IPS-NIHi11 (cell line): ENCODE results near the gene ARHGAP29.
A peak's percentile ranks its signal among the peaks of the same experiment; 100 is the strongest.

ENCODE experiments used
- DNase-seq: peaks from one replicate; pipeline ENCODE4 v3.0.0; 2012; ENCODE audit warnings: mixed read lengths, low spot score

Gene ARHGAP29

DNA sequence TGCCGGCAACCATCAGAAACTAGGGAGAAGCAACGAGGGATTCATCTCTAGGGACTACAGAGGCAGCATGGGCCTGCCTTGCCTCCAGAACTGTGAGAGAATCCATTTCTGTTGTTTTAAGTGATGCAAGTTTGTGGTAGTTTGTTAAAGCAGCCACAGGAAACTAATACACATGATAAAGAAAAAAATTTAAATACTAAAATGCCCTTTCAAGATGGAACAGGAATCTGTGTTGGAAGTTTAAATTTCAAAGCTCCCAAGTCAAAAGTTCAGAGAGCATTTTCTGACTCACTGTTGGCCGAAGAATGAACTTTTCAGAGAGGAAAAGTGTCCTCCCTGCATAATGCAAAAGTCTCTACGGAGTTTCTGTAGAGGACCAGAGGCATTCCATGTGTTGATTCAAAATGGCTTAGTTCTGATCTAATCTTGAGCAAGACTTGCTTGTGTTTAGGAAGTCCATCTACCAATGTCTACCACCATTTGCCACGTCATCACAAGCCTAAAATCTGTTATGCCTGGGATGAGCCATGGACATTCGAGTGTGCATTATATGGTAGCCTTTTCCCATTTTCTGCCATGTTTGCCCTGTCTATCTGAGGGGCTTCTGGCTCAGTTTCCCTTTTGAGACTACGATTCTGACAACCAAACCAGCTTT lies 22.4 kb upstream of the ARHGAP29 start:
- DNase-seq = peak; percentile 53

DNA sequence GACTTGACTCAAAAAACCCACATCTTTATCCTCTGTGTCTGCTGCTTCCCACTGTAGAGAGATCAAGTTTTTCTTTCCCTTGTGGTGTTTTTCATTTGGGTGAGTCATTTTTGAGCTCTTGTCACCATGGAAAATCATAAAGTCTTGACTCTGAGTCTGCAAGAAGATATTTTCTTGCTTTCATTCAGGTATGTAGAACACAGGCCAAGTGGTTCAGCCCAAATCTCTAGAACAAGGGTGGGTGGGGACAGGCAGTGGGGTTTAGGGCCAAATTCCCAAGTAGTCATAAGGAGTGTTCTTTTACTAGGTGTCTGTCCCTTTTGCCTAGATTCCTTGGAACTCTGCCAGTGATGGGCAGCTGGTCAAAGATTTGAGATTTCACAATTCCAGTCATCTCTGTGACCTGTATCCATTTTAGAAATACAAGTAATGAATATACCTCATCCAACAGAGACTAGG lies 21.5 kb upstream of the ARHGAP29 start:
- no peak for DNase-seq

DNA sequence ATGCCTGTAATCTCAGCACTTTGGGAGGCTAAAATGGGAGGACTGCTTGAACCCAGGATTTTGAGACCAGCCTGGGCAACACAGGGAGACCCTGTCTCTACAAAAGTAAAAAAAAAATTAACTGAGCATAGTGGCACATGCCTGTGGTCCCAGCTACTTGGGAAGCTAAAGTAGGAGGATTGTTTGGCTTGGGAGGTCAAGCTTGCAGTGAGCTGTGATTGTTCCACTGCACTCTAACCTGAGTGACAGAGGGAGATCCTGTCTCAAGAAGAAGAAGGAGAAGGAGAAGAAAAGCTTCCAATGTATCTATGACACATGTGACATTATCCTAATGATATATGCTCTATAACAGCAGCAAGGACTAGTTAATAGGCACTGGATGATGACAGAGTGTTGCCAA lies 20.1 kb upstream of the ARHGAP29 start:
- DNase-seq = no peak

DNA sequence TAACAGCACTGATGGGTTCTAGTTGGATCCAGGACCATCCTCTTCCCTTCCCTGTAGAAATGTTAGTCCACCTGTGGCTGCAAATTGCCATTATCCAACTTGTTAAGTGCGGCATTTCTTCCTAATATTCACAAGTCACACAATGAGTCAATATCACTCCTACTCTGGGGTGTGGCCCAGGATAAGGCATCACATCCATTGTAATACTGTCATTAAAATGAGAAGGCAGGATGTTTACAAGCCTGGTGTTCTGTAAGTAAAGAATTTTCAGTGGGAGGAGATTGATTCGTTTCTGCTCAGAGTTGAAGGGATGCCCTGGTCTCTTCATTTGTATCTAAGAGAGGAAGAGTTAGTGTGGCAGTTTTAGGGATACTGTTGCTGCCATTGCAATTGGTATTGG lies 18.1 kb upstream of the ARHGAP29 start:
- DNase-seq = no peak

DNA sequence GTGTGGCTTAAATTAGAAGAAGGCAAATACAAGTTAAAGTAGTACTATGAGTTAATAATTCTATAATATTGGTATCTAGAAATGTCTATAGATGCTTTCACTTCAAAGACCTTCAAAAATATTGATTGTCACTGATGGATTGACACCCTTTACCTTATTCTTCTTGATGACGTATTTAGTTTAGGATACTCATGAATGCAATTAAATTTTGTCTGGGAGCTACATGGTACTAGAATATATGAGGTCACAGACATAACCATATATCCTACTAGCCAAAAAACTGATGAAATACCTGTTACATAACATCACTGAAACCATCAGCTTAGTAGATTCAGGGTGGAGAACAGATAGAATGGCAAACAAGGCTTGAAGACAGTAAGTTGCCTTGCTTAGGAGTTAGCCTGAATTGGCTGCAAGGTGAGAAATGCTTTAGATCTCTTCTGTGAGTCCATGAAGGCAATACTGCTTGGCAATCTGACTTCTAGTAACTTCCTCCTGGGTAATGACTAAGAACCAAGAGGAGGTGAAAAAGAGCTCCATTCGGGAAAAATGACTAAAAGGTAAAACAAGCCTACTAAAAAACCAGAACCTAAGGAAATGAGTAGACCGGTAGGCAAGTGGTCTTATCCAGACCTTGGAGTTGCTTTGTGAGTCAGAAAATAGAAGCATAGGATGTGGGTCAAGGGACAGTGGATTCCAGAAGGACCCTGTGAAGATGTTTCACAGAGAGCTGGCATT lies 16.9 kb upstream of the ARHGAP29 start:
- DNase-seq = no peak

DNA sequence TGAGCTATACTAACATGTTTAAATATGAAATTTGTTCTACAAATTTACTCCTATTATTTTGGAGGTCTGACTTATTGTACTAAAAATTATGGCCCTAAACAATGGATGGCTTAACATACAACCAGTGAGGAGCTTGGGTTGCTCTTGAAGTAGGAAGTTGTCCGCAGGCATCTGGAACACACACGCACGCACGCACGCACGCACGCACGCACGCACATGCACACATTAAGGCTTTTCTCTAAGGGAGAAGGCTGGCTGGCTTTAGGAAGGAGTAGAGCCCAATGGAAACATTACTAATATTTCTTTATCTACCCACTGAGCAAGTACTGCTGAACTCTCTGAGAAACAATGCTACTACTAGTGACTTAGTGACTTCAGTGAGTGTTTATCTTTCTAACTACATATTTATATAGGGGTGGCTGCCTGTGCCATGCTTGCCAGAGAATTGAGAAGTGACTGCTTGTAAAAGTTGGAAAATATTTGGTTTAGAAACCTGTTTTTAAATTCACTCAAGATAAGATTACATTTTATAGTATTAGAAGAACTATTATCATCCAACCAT lies 16.2 kb upstream of the ARHGAP29 start:
- no peak for DNase-seq

DNA sequence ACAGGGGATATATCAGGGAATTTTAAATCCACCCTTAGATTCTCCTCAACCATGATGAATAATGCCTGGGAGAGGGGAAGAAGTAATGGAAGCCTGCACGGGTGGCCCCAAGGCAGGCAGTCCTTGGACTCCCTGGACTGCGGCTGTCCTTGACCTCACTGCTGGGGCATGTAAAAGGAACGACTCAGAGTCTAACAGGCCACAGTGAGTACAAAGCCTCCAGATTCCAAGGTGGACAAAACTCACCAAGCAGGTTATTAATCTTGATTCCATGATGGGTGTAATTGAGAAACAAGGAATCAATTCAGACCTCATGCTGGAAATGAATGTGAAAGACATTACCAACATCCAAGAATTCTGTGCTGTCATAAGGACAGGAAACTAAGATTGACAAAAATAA lies 13.0 kb upstream of the ARHGAP29 start:
- DNase-seq = no peak

DNA sequence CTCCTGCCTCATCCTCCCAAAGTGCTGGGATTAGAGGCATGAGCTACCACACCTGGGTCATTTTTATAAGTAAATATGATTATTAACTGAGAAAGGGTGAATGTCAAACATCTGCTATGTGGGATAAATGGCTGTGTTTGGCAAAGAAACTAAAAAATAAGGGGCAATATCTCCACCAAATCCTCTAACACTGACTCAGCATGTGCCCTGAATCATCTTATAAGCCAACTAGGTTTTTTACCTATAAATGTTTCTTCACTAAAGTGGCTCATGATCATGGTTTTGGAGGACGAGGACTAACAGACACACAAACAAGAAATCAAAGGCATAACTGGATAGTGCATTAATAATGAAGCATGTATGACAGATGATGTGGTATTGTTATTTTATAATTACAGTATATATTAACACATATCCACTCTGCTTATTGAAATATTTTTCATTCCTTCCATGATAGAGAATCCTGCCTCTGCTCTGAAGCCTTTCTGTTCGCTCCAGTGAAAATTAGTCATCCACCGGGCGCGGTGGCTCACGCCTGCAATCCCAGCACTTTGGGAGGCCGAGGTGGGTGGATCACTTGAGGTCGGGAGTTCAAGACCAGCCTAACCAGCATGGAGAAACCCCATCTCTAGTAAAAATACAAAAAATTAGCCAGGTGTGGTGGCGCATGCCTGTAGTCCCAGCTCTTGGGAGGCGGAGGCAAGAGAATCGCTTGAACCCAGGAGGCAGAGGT lies 11.7 kb upstream of the ARHGAP29 start:
- DNase-seq = no peak

DNA sequence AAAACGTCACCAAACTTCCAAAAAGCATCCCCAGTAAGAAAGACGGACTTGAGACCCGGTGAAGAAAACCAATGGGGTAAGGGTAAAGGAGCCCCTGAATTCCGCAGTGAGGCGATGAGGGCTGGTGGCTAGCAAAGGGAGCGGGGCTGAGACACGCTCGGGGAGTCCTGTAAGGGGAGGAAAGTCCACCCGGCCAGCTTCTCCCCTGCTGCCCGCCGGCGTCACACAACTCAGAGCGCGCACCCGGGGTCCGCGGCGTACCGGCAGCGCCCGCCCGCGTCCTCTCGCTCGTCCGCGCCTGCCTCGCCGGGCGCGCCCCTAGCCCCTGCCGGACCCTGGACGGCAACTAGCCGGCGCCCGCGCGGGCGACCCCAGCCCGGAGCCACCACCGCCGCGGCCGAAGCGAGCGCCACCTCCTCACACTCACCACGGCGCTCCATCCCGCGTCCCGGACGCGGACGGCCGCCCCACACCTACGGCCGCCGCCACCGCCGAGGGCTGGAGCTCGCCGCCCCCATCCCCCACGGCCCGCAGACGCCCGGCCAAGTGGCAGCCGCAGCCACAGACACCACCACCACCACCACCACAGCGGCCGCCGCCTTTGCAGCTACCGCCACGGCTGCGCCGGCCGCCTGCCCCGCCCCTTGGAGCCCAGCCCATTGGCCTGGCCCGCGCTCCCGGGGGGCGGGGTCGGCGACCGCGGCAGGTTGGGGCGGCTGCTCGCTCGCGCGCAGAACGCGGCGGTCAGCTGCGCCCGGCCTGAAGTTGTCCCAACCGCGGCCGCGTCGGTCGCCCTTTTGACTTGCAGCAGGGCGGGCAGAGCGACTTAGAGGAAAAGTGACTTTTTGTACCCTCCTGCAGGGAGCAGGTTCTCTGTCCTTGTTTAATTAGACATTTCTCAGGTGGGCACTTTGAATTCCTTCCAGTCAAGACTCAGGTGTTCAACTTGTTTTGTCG lies 10.0 kb upstream of the ARHGAP29 start:
- DNase-seq = peak; percentile 94

DNA sequence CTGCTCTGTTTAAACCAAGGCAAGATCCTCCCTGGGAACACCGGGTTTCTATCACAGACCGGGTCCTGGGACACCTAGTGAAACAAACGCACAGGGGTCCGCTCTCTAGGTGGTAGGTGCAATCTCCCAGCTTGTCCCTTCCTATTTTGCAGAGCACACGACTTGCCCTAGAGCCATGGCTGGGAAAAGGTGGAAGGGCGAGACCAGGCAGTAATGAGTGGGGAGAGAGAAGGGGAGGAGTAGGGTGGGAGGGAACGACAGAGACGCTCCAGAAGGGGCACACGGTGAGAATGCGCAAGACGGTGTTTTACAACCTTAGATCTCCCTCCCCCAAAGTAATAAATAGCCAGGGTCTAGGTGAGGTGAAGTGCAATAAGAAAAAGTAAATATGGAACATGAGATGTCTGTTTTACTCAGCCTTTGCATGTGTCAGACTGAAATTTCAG lies 9.3 kb upstream of the ARHGAP29 start:
- DNase-seq = no peak

DNA sequence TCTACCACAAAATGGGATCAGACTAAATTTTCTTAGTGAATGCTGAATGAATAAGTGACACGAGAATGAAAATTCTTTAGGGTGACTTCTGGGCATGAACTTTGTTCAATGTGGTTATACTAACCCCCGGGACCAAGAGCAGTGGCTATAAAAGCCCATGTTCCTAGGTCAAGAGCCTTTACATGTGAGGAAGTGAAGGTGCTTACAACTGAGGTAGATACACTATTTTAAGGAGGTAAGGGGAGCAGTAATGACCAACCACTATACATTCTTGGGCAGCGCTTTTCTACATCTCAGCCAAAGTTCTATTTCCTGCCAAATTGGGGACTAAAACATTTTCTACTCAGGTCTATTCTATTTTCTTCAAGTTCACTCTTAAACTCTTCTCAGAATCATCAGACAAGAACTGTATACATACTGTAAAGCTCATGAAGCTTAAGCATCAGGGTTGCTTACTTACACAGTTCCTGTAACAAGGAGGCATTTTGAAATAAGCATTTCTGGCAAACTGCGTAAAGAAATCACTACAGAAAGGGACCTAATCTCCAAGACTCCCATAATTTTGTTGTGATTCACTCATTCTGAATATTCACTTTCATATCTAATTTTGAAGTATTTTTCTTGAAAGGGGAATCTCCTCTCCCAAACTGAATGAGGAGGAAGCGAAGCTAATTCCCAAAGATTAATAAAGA lies 8.5 kb upstream of the ARHGAP29 start:
- no peak for DNase-seq

DNA sequence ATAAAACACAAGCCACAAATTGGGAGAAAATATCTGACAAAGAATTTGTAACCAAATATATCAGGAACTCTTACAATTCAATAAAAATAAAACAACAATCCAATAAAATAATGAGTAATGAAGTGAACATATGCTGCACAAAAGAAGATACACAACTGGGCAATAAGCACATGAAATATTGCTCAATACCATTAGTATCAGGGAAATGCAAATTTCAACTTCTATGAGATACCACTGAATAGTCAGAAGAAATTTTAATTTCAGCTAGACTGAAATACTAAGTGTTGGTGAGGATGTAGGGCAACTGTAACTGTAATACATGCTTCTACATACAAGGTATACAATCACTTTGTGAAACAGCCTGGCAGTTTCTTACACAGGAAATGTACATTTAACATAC lies 7.4 kb upstream of the ARHGAP29 start:
- no peak for DNase-seq

DNA sequence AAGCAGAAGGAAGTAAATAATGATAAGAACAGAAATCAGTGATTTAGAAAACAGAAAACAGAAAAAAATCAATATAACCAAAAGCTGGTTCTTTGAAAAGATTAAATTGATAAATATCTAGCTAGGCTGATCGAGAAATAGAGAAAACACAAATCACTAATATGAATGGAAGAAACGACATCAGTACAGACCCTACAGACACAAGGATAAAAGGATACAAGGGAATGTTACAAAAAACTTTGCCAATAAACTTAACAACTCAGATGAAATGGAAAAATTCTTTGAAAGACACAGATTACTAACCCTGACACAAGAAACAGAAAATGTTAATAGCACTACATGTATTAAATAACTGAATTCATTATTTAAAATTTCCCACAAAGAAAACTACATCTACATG lies 6.3 kb upstream of the ARHGAP29 start:
- no peak for DNase-seq

DNA sequence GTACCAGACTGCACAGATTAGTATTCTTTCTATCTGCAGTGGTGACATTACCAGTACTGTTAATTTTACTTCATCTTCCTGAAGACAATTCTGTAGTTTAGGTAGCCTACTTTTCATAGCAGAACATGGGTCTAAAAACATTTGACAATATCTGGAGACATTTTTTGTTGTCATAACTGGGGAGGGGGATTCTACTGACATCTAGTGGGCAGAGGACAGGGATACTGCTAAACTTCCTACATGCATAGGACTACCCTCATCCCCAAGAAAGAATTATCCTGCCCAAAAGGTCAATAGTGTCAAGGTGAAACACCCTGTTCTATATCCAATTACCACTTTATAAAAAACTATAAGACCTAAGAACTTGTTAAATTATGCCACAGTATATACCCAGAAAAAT lies 3.4 kb upstream of the ARHGAP29 start:
- DNase-seq = no peak

DNA sequence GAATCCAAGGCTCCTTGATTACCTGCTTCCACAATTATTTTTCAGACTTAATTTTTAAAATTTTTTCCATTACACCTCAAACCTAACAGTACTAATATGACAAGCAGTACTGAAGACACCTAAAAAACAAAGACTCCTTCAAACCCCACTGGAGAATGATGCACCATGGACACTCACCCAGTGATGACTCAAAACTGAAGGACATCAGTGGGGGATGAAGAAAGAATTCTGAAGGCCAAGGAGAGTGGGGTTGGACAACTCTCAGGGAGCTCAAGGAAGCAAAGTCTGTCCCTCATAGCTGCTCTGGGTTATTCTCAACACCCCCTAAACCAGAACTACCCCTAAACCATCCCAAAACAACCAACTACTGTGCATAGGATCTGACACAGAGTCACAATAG lies 2.4 kb upstream of the ARHGAP29 start:
- no peak for DNase-seq

DNA sequence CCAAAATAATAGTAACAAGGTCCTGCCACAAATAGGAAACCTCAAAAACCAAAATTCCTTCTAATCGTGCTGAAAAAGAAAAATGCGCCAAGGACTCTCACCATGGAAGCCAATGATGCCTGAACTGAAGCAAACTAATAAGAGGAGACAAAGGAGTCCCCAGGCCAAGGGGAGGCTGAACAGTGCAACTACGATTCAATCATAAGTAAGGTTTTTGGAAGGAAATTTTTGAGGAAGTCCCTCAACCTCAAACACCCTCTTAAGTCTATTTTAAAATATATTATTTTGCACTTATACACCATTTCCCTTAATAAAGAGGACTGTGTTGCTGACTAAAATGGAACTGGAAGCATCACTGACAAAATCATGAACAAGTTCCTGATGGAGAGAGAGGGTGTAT lies 1.7 kb upstream of the ARHGAP29 start:
- no peak for DNase-seq

DNA sequence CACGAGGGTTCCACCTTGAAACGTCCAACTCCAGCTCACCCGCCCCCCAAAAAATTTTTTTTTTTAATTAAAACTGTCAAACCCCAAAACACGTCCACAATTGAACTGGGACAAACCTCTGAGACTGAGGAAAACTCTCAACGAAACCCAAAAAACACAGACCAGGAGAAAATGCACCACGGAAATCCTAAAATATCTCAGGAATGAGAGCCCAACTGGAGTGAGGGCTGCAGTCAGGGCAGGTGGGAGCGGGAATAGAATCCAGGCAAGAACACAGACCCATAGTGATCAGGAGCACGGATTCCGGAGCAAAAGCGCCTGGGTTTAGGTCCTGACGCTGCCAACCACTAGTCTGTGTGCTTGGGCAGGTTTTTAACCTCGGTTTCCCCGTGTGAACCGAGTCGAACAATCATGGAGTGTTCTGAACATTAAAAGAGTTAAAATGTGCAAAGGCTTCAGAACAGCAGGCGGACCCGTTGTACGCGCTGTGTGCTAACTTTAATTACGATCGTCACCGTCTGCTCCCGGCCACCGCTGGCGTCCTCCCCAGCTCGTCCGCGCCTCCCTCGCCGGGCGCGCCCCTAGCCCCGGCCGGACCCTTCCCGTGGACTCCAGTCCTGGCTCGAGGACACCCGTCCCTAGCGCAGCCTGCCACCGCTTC lies 624 bp downstream of the ARHGAP29 start:
- peak; percentile 43 for DNase-seq

DNA sequence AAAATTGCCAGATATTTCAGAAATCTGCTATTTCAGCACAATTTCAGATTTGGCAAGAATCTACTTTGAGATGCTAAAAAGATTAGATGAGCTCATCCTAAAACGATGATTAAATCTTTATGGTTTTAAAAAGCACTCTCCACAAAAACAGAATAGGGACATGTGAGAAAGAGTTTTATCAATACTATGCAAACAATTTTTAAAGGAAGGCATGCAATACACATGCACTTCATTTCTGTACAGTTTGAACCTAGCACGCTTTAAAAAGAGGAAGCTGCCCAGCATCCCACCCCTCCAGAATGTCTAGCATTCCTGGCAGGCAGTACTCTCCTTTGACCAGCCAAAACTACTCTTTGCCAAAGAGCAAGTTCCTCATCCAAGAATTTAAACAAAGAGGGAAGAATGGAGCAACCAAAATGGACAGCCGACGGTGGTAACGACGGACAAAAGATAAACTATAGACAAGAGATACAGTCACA lies 1.3 kb downstream of the ARHGAP29 start:
- no peak for DNase-seq

DNA sequence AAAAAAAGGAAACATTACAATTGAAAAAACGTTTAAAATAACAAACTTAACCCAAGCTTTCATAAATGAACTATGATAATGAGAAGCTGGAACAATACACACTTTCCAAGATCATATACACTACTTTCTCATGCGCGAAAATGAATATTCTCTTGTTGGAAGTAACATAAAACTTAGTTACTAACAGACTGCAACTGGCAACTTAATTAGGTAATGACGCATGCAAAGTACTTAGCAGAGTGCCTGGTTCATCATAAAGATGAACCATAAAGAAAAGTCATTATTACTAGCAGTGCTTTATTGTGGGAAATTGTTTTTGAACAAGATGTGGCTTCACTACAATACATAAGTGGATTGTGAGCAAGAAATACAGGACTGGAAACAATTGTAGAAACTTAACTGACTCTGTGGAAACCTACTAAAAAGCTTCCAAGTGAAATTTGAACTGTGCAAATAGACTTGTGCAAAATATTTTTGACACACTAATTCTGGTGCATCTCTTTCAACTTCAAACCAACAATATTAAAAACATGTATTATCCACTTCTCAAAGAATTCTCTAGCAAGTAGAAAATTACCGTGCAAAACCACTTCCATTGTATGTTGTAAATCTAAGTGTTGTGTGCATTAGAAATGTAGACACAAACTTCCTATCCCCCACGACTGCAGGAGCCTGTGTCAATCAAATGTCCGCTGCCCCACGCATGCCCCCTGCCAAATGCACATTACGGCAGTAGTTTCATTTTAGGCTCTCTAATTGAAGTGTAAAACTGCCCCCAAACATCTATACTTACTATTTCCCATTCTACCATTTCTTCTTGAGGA lies 2.0 kb downstream of the ARHGAP29 start:
- DNase-seq = no peak
